Measurements from ENCODE around the gene PPP1R18. TPM values are rescaled to one million over a fixed set of nuclear protein-coding genes. Genes with fewer than 3 reads are reported as not detected.

Gene PPP1R18
- total RNA-seq (2022): 22.0 and 28.2 TPM in 2 replicates
- Bru-seq, nascent RNA: percentile 51 among the genes with signal in this experiment
- percentile 63 among the genes with signal in this experiment for BruChase-seq, experiment 1, labeled RNA remaining after a 6-hour chase
- percentile 77 among the genes with signal in this experiment for BruChase-seq, experiment 2, labeled RNA remaining after a 2-hour chase
- long read RNA-seq, partial matches to known transcripts: 1 of 4 reads
- long read RNA-seq, other reads (novel, unspliced or antisense): 1 of 4 reads

DNA sequence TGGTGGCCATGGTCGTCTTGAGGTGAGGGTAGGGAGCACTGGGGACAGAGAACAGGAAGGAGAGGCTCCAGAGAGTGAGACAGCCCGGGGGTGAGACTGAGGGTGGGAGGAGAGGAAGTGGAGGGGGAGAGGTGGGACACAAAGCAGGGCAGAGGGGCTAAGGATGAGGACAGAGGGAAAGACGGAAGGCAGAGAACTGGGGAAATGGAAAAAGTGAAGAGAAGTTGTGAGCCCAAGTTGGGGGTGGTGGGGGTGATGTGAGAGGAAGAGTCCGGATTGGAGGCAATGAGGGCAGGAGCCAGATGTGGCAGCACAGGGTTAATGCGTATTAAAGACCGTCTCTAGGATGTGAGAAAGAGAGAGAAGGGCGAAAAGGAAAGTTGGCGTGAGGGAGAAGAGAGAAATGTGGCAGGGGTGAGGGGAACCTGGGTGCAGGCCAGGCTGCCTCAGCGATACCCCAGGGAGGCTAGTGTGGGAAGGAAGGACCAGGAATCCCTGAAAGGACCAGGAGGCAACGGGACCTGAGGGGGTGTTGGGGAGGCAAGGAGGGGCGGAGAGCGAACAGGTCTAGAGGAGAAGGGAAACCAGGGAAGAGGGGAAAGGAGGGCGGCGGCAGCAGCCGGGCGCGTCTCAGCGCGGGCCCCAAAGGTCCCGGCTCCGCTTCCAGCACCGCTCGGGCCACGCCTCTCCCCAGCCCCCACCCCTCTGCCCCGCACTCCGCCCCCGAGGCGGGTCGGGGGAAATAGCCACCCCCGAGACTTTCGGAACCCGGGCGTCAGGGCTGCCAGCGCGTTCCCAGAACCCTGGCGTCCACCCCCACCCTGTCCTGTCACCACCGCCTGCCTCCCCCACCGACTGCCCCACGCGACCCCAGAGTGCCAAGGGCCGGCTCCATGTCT, at the start of gene PPP1R18:
Gene PPP1R18, minus strand, starts transcription at position 637 of the 899 bp plus-strand sequence. Its CDS starts 627 bp downstream, at position 10.
- peaks cover 88% of the 10 kb centered on the region for H3K4me1 Mint-ChIP-seq (ENCODE audit: low read depth, unreplicated experiment)

GRCh38 chr6:30735668-30736314, 49.3 kb upstream of the PPP1R18 start:
- H3K36me3 Mint-ChIP-seq (ENCODE audit: insufficient read depth, unreplicated experiment): peaks cover 92% of the 10 kb centered on the region
- CTCF ChIA-PET: interaction anchor here (1.0 kb wide), 1 partner anchor 84 kb away, joined by 4 read pairs; no protein-coding TSS in a partner anchor

More for the DNA sequence above, at the start of gene PPP1R18:
- TF ChIP-seq, protein P1, sequence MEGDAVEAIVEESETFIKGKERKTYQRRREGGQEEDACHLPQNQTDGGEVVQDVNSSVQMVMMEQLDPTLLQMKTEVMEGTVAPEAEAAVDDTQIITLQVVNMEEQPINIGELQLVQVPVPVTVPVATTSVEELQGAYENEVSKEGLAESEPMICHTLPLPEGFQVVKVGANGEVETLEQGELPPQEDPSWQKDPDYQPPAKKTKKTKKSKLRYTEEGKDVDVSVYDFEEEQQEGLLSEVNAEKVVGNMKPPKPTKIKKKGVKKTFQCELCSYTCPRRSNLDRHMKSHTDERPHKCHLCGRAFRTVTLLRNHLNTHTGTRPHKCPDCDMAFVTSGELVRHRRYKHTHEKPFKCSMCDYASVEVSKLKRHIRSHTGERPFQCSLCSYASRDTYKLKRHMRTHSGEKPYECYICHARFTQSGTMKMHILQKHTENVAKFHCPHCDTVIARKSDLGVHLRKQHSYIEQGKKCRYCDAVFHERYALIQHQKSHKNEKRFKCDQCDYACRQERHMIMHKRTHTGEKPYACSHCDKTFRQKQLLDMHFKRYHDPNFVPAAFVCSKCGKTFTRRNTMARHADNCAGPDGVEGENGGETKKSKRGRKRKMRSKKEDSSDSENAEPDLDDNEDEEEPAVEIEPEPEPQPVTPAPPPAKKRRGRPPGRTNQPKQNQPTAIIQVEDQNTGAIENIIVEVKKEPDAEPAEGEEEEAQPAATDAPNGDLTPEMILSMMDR (IDR thresholded peaks at IDR 0.05; ENCODE audit: unreplicated experiment): no peak
- Mint-ChIP-seq H3K27ac (ENCODE audit: unreplicated experiment) (peak within 1 kb of the TSS; percentile 89), H3K4me3 (ENCODE audit: low read depth, unreplicated experiment) (peak within 1 kb of the TSS; percentile 78), H3K36me3 (ENCODE audit: insufficient read depth, unreplicated experiment) (peaks cover 70% of the 10 kb centered on the region), H3K9me3 (ENCODE audit: low read depth, unreplicated experiment) (no peaks in the 10 kb centered on the region), H3K27me3 (ENCODE audit: unreplicated experiment) (no peaks in the 10 kb centered on the region)
- intact Hi-C loops (cut with micrococcal nuclease; ENCODE audit: unreplicated experiment): no loop called here
- DNase-seq: peak; percentile 63
- BruUV-seq (replicated peaks): no TSS peak
- CTCF ChIA-PET: no interaction called here

GRCh38 chr6:30732237-30732943, 45.9 kb upstream of the PPP1R18 start:
- intact Hi-C loops (cut with micrococcal nuclease; ENCODE audit: unreplicated experiment): loop anchor here (5.0 kb wide), 1 partner anchor 355 kb away; no protein-coding TSS in a partner anchor
- H3K4me3 Mint-ChIP-seq (ENCODE audit: low read depth, unreplicated experiment): no peak overlapping the region
- H3K27ac Mint-ChIP-seq (ENCODE audit: unreplicated experiment): peak overlapping the region; percentile 44
- DNase-seq: no peak
- BruUV-seq (replicated peaks): no TSS peak
- H3K4me1 Mint-ChIP-seq (ENCODE audit: low read depth, unreplicated experiment): peaks cover 38% of the 10 kb centered on the region
- H3K9me3 Mint-ChIP-seq (ENCODE audit: low read depth, unreplicated experiment): no peaks in the 10 kb centered on the region
- CTCF ChIA-PET: interaction anchor here (0.5 to 2.0 kb wide), 5 partner anchors 26 to 88 kb away, joined by 3 to 50 read pairs (median 10); no protein-coding TSS in a partner anchor
- H3K27me3 Mint-ChIP-seq (ENCODE audit: unreplicated experiment): no peaks in the 10 kb centered on the region
- peaks cover 92% of the 10 kb centered on the region for H3K36me3 Mint-ChIP-seq (ENCODE audit: insufficient read depth, unreplicated experiment)
- TF ChIP-seq, protein P1 (IDR thresholded peaks at IDR 0.05; ENCODE audit: unreplicated experiment): no peak

More at GRCh38 chr6:30735668-30736314, 49.3 kb upstream of the PPP1R18 start:
- DNase-seq: no peak
- H3K4me1 Mint-ChIP-seq (ENCODE audit: low read depth, unreplicated experiment): peaks cover 61% of the 10 kb centered on the region
- H3K27ac Mint-ChIP-seq (ENCODE audit: unreplicated experiment): no peak overlapping the region
- H3K4me3 Mint-ChIP-seq (ENCODE audit: low read depth, unreplicated experiment): no peak overlapping the region
- intact Hi-C loops (cut with micrococcal nuclease; ENCODE audit: unreplicated experiment): no loop called here
- TF ChIP-seq, protein P1 (IDR thresholded peaks at IDR 0.05; ENCODE audit: unreplicated experiment): no peak
- H3K9me3 Mint-ChIP-seq (ENCODE audit: low read depth, unreplicated experiment): no peaks in the 10 kb centered on the region
- BruUV-seq (replicated peaks): no TSS peak
- no peaks in the 10 kb centered on the region for H3K27me3 Mint-ChIP-seq (ENCODE audit: unreplicated experiment)

Data from Calu3 (cell line).